GM18951 (cell line): ENCODE results near the gene TNFRSF21.

Experiments
- POLR2A ChIP-seq: IDR thresholded peaks from 4 replicates; pipeline ENCODE4 v1.6.1; 2011; ENCODE audit warnings: mild to moderate bottlenecking; ENCODE audit not compliant: insufficient read length, insufficient read depth; ENCODE audit errors: extremely low read depth
- in situ Hi-C: fragments of 300-500 bp; cut with MboI; formaldehyde crosslinking; loops from one replicate; pipeline ENCODE4 v1.12.0; 2022; ENCODE audit warnings: low sequenced_read_pairs, mixed read lengths, inconsistent platforms; ENCODE audit not compliant: unreplicated experiment

Gene TNFRSF21

GRCh38 chr6:47309291-47310130, at the start of gene TNFRSF21:
TNFRSF21 (minus strand) TSS chr6:47309905; CDS start chr6:47309511, 394 bp downstream.
- in situ Hi-C loops: no loop called here
- peak; percentile 68 for TF ChIP-seq POLR2A

GRCh38 chr6:47358440-47359225, 48.9 kb upstream of the TNFRSF21 start:
- in situ Hi-C loops: no loop called here
- TF ChIP-seq POLR2A: no peak

GRCh38 chr6:47357827-47358226, 48.1 kb upstream of the TNFRSF21 start:
- in situ Hi-C loops: no loop called here
- no peak for TF ChIP-seq POLR2A

- in situ Hi-C loops: no loop called here
- TF ChIP-seq POLR2A: no peak
Observed at GRCh38 chr6:47355496-47355895, 45.8 kb upstream of the TNFRSF21 start.

- in situ Hi-C loops: no loop called here
- TF ChIP-seq POLR2A: no peak
Observed at GRCh38 chr6:47353871-47354270, 44.2 kb upstream of the TNFRSF21 start.

GRCh38 chr6:47352966-47353365, 43.3 kb upstream of the TNFRSF21 start:
- in situ Hi-C loops: no loop called here
- no peak for TF ChIP-seq POLR2A

GRCh38 chr6:47352194-47352920, 42.7 kb upstream of the TNFRSF21 start:
- in situ Hi-C loops: no loop called here

GRCh38 chr6:47351621-47352020, 41.9 kb upstream of the TNFRSF21 start:
- no peak for TF ChIP-seq POLR2A
- in situ Hi-C loops: no loop called here

More at GRCh38 chr6:47352194-47352920, 42.7 kb upstream of the TNFRSF21 start:
- no peak for TF ChIP-seq POLR2A

GRCh38 chr6:47349931-47350330, 40.2 kb upstream of the TNFRSF21 start:
- in situ Hi-C loops: no loop called here
- TF ChIP-seq POLR2A: no peak

GRCh38 chr6:47348316-47348863, 38.7 kb upstream of the TNFRSF21 start:
- in situ Hi-C loops: no loop called here

GRCh38 chr6:47345761-47346160, 36.1 kb upstream of the TNFRSF21 start:
- in situ Hi-C loops: no loop called here
- no peak for TF ChIP-seq POLR2A

More at GRCh38 chr6:47348316-47348863, 38.7 kb upstream of the TNFRSF21 start:
- no peak for TF ChIP-seq POLR2A

GRCh38 chr6:47344022-47344421, 34.3 kb upstream of the TNFRSF21 start:
- in situ Hi-C loops: no loop called here
- no peak for TF ChIP-seq POLR2A

GRCh38 chr6:47343600-47343999, 33.9 kb upstream of the TNFRSF21 start:
- TF ChIP-seq POLR2A: no peak
- in situ Hi-C loops: no loop called here
